GM23248 (cell line): ENCODE measurements around the gene TTN. TPM values are rescaled to one million over a fixed set of nuclear protein-coding genes. Genes with fewer than 3 reads are reported as not detected.

Experiments
- DNase-seq: peaks from one replicate; pipeline ENCODE4 v3.0.0-alpha.2; 2015
- H2AFZ ChIP-seq: fragments of 200-600 bp; sonication (generic); 2 replicates; pipeline ENCODE4 v1.6.1; 2016; ENCODE audit warnings: antibody characterized with exemption
- H3F3A ChIP-seq: fragments of 200-600 bp; sonication (generic); 2 replicates; pipeline ENCODE4 v1.6.1; 2016; ENCODE audit warnings: mild to moderate bottlenecking, antibody characterized with exemption, mixed run types; ENCODE audit not compliant: insufficient read depth
- H3K27ac ChIP-seq: fragments of 200-600 bp; sonication (generic); 2 replicates; pipeline ENCODE4 v1.5.1; 2016; ENCODE audit warnings: mild to moderate bottlenecking
- H3K27me3 ChIP-seq: fragments of 200-600 bp; sonication (generic); replicated peaks from 2 replicates; pipeline ENCODE4 v1.6.1; 2016; ENCODE audit warnings: mild to moderate bottlenecking; ENCODE audit not compliant: insufficient read depth
- H3K36me3 ChIP-seq: fragments of 200-600 bp; sonication (generic); 2 replicates; pipeline ENCODE4 v1.6.1; 2016; ENCODE audit warnings: low read depth, mild to moderate bottlenecking
- H3K4me1 ChIP-seq: fragments of 200-600 bp; sonication (generic); 2 replicates; pipeline ENCODE4 v1.6.1; 2016; ENCODE audit warnings: mild to moderate bottlenecking; ENCODE audit not compliant: insufficient read depth
- H3K4me2 ChIP-seq: fragments of 200-600 bp; sonication (generic); one replicate; pipeline ENCODE4 v1.6.1; 2016; ENCODE audit warnings: mild to moderate bottlenecking; ENCODE audit not compliant: unreplicated experiment
- H3K4me3 ChIP-seq: fragments of 200-600 bp; sonication (generic); 2 replicates; pipeline ENCODE4 v1.5.1; 2016; ENCODE audit warnings: mild to moderate bottlenecking
- H3K79me2 ChIP-seq: fragments of 200-600 bp; sonication (generic); 2 replicates; pipeline ENCODE4 v1.6.1; 2016; ENCODE audit warnings: mild to moderate bottlenecking; ENCODE audit not compliant: insufficient read depth
- H3K9ac ChIP-seq: fragments of 200-600 bp; sonication (generic); 2 replicates; pipeline ENCODE4 v1.6.1; 2016; ENCODE audit warnings: mild to moderate bottlenecking
- H3K9me2 ChIP-seq: fragments of 200-600 bp; sonication (generic); 2 replicates; pipeline ENCODE4 v1.6.1; 2016; ENCODE audit warnings: mixed run types, mild to moderate bottlenecking, moderate library complexity; ENCODE audit not compliant: insufficient read depth
- H3K9me3 ChIP-seq: fragments of 200-600 bp; sonication (generic); one replicate; pipeline ENCODE4 v1.6.1; 2017; ENCODE audit warnings: low read depth
- H4K20me1 ChIP-seq: fragments of 200-600 bp; sonication (generic); 2 replicates; pipeline ENCODE4 v1.6.0; 2016; ENCODE audit not compliant: insufficient read depth
- EZH2 ChIP-seq: fragments of 200-600 bp; sonication (generic); IDR thresholded peaks from 2 replicates; pipeline ENCODE4 v1.6.1; 2018; ENCODE audit warnings: antibody characterized with exemption, mild to moderate bottlenecking; ENCODE audit not compliant: insufficient read depth, poor library complexity, severe bottlenecking
- EZH2phosphoT487 ChIP-seq: fragments of 200-600 bp; sonication (generic); IDR thresholded peaks from 2 replicates; pipeline ENCODE4 v1.6.1; 2018; ENCODE audit warnings: antibody characterized with exemption, moderate library complexity, mild to moderate bottlenecking, low read depth; ENCODE audit not compliant: insufficient read depth
- WGBS, 2 experiments: methylation state at CpG; one replicate each; pipeline ENCODE4 v1.1.6; 2015 to 2017; ENCODE audit warnings: low lambda C conversion rate in 2 of 2, low coverage in 1 of 2; ENCODE audit errors: missing lambda C conversion rate in 2 of 2; 5-methylcytosine and 5-hydroxymethylcytosine counted together
- in situ Hi-C: fragments of 300-500 bp; cut with MboI; formaldehyde crosslinking; loops from 2 replicates; pipeline ENCODE4 v1.15.0; 2020
- polyA plus RNA-seq: library from polyadenylated mRNA; unstranded; fragments of >200 nt; fragmentation: Nextera tagmentation; extraction: Ambion mirVana; gene quantifications from 2 replicates; pipeline ENCODE4 v1.2.1, GENCODE V29; 2016
- total RNA-seq: library from RNA; depleted of rRNA; stranded (reverse); fragments of >200 nt; shearing (Covaris generic); gene quantifications from 2 replicates; pipeline ENCODE4 v1.2.3, GENCODE V29; 2014

The TTN gene
- total and polyA plus RNA-seq, 2 experiments from 2014 or later: 0.13 TPM; not detected in 1

GRCh38 chr2:178733975-178734374, 73.2 kb downstream of the TTN start:
- Histone ChIP-seq H3K9me2 (no peaks in the 10 kb centered on the region), H3K27me3 (peaks cover 3% of the 10 kb centered on the region), H2AFZ (no peak overlapping the region), H3F3A (no peaks in the 10 kb centered on the region), H3K9ac (no peak overlapping the region), H4K20me1 (no peaks in the 10 kb centered on the region), H3K27ac (no peak overlapping the region), H3K4me1 (no peaks in the 10 kb centered on the region), H3K4me2 (no peak overlapping the region), H3K79me2 (no peaks in the 10 kb centered on the region), H3K4me3 (no peak overlapping the region), H3K9me3 (no peaks in the 10 kb centered on the region), H3K36me3 (no peaks in the 10 kb centered on the region)
- WGBS, 2 experiments: 43 to 53% methylated on average over 2 of the region's 2 CpGs
- DNase-seq: no peak
- no peak for TF ChIP-seq EZH2
- no peak for TF ChIP-seq EZH2phosphoT487
- in situ Hi-C loops: no loop called here

GRCh38 chr2:178732913-178733312, 74.3 kb downstream of the TTN start:
- no peaks in the 10 kb centered on the region for H3K9me3 ChIP-seq

GRCh38 chr2:178731300-178731699, 75.9 kb downstream of the TTN start:
- H3K36me3 ChIP-seq: no peaks in the 10 kb centered on the region
- no peaks in the 10 kb centered on the region for H4K20me1 ChIP-seq
- no peaks in the 10 kb centered on the region for H3K79me2 ChIP-seq
- H3K4me2 ChIP-seq: no peak overlapping the region
- no peaks in the 10 kb centered on the region for H3K4me1 ChIP-seq
- H3K4me3 ChIP-seq: no peak overlapping the region
- H3F3A ChIP-seq: no peaks in the 10 kb centered on the region
- H3K9me3 ChIP-seq: no peaks in the 10 kb centered on the region
- H3K27ac ChIP-seq: no peak overlapping the region
- peaks cover 16% of the 10 kb centered on the region for H3K27me3 ChIP-seq
- 43 to 56% methylated on average over 5 of the region's 5 CpGs for WGBS, 2 experiments
- no peak for TF ChIP-seq EZH2
- TF ChIP-seq EZH2phosphoT487: no peak
- no peak for DNase-seq
- no peak overlapping the region for H2AFZ ChIP-seq
- in situ Hi-C loops: no loop called here
- peaks cover 2% of the 10 kb centered on the region; the same call in 1 of the 2 replicates for H3K9me2 ChIP-seq
- H3K9ac ChIP-seq: no peak overlapping the region

More at GRCh38 chr2:178732913-178733312, 74.3 kb downstream of the TTN start:
- H4K20me1 ChIP-seq: no peaks in the 10 kb centered on the region
- no peaks in the 10 kb centered on the region for H3K79me2 ChIP-seq
- peaks cover 11% of the 10 kb centered on the region for H3K27me3 ChIP-seq
- no peaks in the 10 kb centered on the region for H3K9me2 ChIP-seq
- no peak overlapping the region for H3K9ac ChIP-seq
- TF ChIP-seq EZH2phosphoT487 (no peak), EZH2 (no peak)
- no peak overlapping the region for H3K4me2 ChIP-seq
- no peak overlapping the region for H3K27ac ChIP-seq
- 69 to 72% methylated on average over 3 of the region's 3 CpGs for WGBS, 2 experiments
- no peaks in the 10 kb centered on the region for H3F3A ChIP-seq
- H3K4me1 ChIP-seq: no peaks in the 10 kb centered on the region
- no peak overlapping the region for H2AFZ ChIP-seq
- H3K4me3 ChIP-seq: no peak overlapping the region
- no peaks in the 10 kb centered on the region for H3K36me3 ChIP-seq
- DNase-seq: no peak
- in situ Hi-C loops: no loop called here

- H3F3A ChIP-seq: no peaks in the 10 kb centered on the region
- no peaks in the 10 kb centered on the region for H4K20me1 ChIP-seq
- peaks cover 24% of the 10 kb centered on the region for H3K27me3 ChIP-seq
- H3K9me3 ChIP-seq: no peaks in the 10 kb centered on the region
- in situ Hi-C loops: no loop called here
- no peak overlapping the region for H3K27ac ChIP-seq
- 48 to 74% methylated on average over 2 of the region's 2 CpGs for WGBS, 2 experiments
- no peaks in the 10 kb centered on the region for H3K4me1 ChIP-seq
- H3K9me2 ChIP-seq: peaks cover 2% of the 10 kb centered on the region; the same call in 1 of the 2 replicates
- H3K9ac ChIP-seq: no peak overlapping the region
- H2AFZ ChIP-seq: no peak overlapping the region
- no peaks in the 10 kb centered on the region for H3K36me3 ChIP-seq
- TF ChIP-seq EZH2 (no peak), EZH2phosphoT487 (no peak)
- no peak for DNase-seq
- H3K4me2 ChIP-seq: no peak overlapping the region
- H3K4me3 ChIP-seq: no peak overlapping the region
- H3K79me2 ChIP-seq: no peaks in the 10 kb centered on the region
These were observed 77.2 kb downstream of the TTN start for GRCh38 chr2:178730049-178730448.

GRCh38 chr2:178723786-178724346, 83.4 kb downstream of the TTN start:
- no peak overlapping the region for H2AFZ ChIP-seq
- H3K27me3 ChIP-seq: peaks cover 38% of the 10 kb centered on the region
- no peak for DNase-seq
- in situ Hi-C loops: no loop called here
- no peaks in the 10 kb centered on the region for H4K20me1 ChIP-seq
- TF ChIP-seq EZH2 (no peak), EZH2phosphoT487 (no peak)
- H3K36me3 ChIP-seq: no peaks in the 10 kb centered on the region
- whole genome bisulfite sequencing, 2 experiments: 55 to 56% methylated on average over 5 of the region's 5 CpGs
- no peaks in the 10 kb centered on the region for H3K4me1 ChIP-seq
- no peak overlapping the region for H3K27ac ChIP-seq
- no peaks in the 10 kb centered on the region for H3F3A ChIP-seq
- no peak overlapping the region for H3K4me2 ChIP-seq
- no peaks in the 10 kb centered on the region for H3K9me3 ChIP-seq
- peaks cover 2% of the 10 kb centered on the region; the same call in 1 of the 2 replicates for H3K9me2 ChIP-seq
- H3K4me3 ChIP-seq: no peak overlapping the region
- no peak overlapping the region for H3K9ac ChIP-seq
- H3K79me2 ChIP-seq: no peaks in the 10 kb centered on the region
